ENCODE measurements around the gene ITGAE. TPM values are rescaled to one million over a fixed set of nuclear protein-coding genes. Genes with fewer than 3 reads are reported as not detected.

ITGAE gene
- total RNA-seq, 4 donors from 2014 or later: 5.7 to 40.5 (median 26.9) TPM

DNA sequence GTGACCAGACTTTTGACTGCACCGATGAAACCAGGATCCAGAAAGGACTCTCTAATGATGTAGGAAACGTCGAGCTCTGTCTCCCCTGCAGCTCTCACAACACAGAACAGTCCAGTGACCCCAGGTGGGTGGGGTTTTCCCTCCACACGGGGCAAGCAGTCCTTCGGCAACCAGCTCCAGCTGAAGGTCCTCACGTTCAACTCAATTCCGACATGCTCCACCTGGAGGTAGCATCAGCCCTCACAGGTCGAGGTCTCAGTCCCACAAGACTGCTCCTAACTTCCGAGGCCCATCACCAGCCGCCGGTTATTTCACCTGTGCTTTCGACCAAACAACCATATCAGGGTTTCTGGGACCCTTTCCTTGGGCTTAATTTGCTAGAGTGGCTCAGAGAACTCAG is 28.2 kb downstream of the ITGAE start:
- WGBS, 2 donors: 80 to 84% methylated on average over 5 to 9 of the region's 12 CpGs
- no peak for TF ChIP-seq CTCF (IDR thresholded peaks at IDR 0.05)
- no peak for TF ChIP-seq POLR2A (IDR thresholded peaks at IDR 0.05)
- Histone ChIP-seq H3K9me3 (no peaks in the 10 kb centered on the region), H3K36me3 (no peaks in the 10 kb centered on the region), H3K27ac (no peak overlapping the region), H3K4me3 (no peak overlapping the region), H3K4me1 (no peaks in the 10 kb centered on the region), H3K27me3 (peaks cover 0 to 14% (median 0%) of the 10 kb centered on the region in 4 donors)
- intact Hi-C loops (cut with DNase I): no loop called here
- DNase-seq: no peak

- no peak for DNase-seq
- peaks cover 0 to 14% (median 0%) of the 10 kb centered on the region in 4 donors for H3K27me3 ChIP-seq
- H3K27ac ChIP-seq: no peak overlapping the region
- no peaks in the 10 kb centered on the region for H3K9me3 ChIP-seq
- no peaks in the 10 kb centered on the region for H3K4me1 ChIP-seq
- no peaks in the 10 kb centered on the region for H3K36me3 ChIP-seq
- intact Hi-C loops (cut with DNase I): no loop called here
- H3K4me3 ChIP-seq: no peak overlapping the region
- TF ChIP-seq CTCF (IDR thresholded peaks at IDR 0.05) (no peak), POLR2A (IDR thresholded peaks at IDR 0.05) (no peak)
- WGBS, 2 donors: 51 to 57% methylated on average over 16 of the region's 16 CpGs
These were observed 29.8 kb downstream of the ITGAE start for GRCh38 chr17:3771140-3771539.

DNA sequence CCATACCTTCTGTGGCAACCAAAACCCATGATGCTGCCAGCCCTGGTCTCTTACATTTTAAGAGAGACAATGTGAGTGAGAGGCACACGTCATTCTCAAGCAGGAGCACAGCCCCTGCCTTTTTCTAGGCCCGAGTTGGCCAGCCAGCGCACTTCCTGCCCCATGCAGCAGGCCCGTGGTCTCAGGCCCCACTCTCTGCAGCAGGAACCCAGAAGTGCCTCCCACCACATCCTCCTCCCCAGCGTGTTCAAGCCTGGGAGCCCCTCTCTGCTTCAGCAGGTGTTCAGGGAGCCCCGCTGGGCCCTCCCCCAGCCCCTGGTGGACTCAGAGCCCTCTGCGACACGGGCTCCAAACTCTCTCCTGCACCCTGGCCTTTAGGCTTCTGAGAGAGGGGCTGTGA is 30.5 kb downstream of the ITGAE start:
- H3K27ac ChIP-seq: peak overlapping the region in 1 of 4 donors; percentile 21
- H3K4me1 ChIP-seq: no peaks in the 10 kb centered on the region
- no peak overlapping the region for H3K4me3 ChIP-seq
- 49% methylated on average over 6 of the region's 8 CpGs; no CpG with 5 or more reads in 1 of the 2 donors for WGBS, 2 donors
- H3K9me3 ChIP-seq: no peaks in the 10 kb centered on the region
- no peaks in the 10 kb centered on the region for H3K36me3 ChIP-seq
- no peak for TF ChIP-seq POLR2A (IDR thresholded peaks at IDR 0.05)
- intact Hi-C loops (cut with DNase I): no loop called here
- H3K27me3 ChIP-seq: peaks cover 0 to 14% (median 0%) of the 10 kb centered on the region in 4 donors
- DNase-seq: no peak

DNA sequence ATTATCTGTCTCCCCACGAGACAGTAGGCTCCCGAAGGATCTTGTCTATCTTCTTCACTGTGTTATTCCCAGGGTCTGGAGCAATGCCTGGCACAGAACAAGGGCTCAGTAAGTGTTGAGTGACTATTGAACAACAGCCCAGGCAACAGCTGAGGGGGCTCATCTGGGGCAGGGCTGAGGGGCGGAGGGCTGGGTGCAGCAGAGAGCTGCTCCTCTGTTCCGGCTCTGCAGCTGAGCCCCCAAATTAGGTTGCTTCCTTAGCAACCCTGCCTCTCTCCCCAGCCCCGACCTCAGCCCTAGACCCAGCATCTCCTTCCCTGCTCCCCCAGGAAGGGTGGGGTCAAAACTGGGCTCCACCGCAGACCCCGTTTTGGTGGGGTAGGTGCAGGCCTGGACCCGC is 32.2 kb downstream of the ITGAE start:
- WGBS, 2 donors: 72 to 74% methylated on average over 7 to 8 of the region's 8 CpGs
- Histone ChIP-seq H3K27ac (no peak overlapping the region), H3K36me3 (no peaks in the 10 kb centered on the region), H3K27me3 (peaks cover 0 to 14% (median 0%) of the 10 kb centered on the region in 4 donors), H3K4me3 (no peak overlapping the region), H3K9me3 (no peaks in the 10 kb centered on the region), H3K4me1 (no peaks in the 10 kb centered on the region)
- no peak for TF ChIP-seq POLR2A (IDR thresholded peaks at IDR 0.05)
- no peak for TF ChIP-seq CTCF (IDR thresholded peaks at IDR 0.05)
- intact Hi-C loops (cut with DNase I): no loop called here
- no peak for DNase-seq

GRCh38 chr17:3768341-3768740 is 32.6 kb downstream of the ITGAE start:
- Histone ChIP-seq H3K36me3 (no peaks in the 10 kb centered on the region), H3K27ac (no peak overlapping the region), H3K4me1 (no peaks in the 10 kb centered on the region), H3K4me3 (no peak overlapping the region), H3K27me3 (peaks cover 0 to 14% (median 0%) of the 10 kb centered on the region in 4 donors), H3K9me3 (no peaks in the 10 kb centered on the region)
- no peak for DNase-seq
- intact Hi-C loops (cut with DNase I): no loop called here
- TF ChIP-seq POLR2A (IDR thresholded peaks at IDR 0.05): no peak
- TF ChIP-seq CTCF (IDR thresholded peaks at IDR 0.05): no peak
- WGBS, 2 donors: 87 to 93% methylated on average over 7 to 9 of the region's 9 CpGs

- intact Hi-C loops (cut with DNase I): no loop called here
These were observed 34.2 kb downstream of the ITGAE start for GRCh38 chr17:3766779-3767178.

More at GRCh38 chr17:3766779-3767178, 34.2 kb downstream of the ITGAE start:
- Histone ChIP-seq H3K4me1 (no peaks in the 10 kb centered on the region), H3K9me3 (no peaks in the 10 kb centered on the region), H3K27ac (peak overlapping the region in 1 of 4 donors; percentile 50), H3K36me3 (no peaks in the 10 kb centered on the region), H3K4me3 (no peak overlapping the region), H3K27me3 (peaks cover 0 to 3% (median 0%) of the 10 kb centered on the region in 4 donors)
- TF ChIP-seq POLR2A (IDR thresholded peaks at IDR 0.05): no peak
- no peak for TF ChIP-seq CTCF (IDR thresholded peaks at IDR 0.05)
- 83 to 91% methylated on average over 8 of the region's 8 CpGs for WGBS, 2 donors
- DNase-seq: no peak
